22Rv1 (cell line): ENCODE measurements around the gene PLA2G2F.

Source experiments
- ZFX ChIP-seq: fragments of 450-650 bp; IDR thresholded peaks from 2 replicates; pipeline ENCODE4 v1.6.1; 2017; ENCODE audit warnings: antibody characterized with exemption, borderline replicate concordance
- TF ChIP-seq, protein P1 (sequence below): fragments of 450-650 bp; IDR thresholded peaks from 2 replicates; pipeline ENCODE4 v1.5.1; 2017; ENCODE audit warnings: mild to moderate bottlenecking

DNA sequence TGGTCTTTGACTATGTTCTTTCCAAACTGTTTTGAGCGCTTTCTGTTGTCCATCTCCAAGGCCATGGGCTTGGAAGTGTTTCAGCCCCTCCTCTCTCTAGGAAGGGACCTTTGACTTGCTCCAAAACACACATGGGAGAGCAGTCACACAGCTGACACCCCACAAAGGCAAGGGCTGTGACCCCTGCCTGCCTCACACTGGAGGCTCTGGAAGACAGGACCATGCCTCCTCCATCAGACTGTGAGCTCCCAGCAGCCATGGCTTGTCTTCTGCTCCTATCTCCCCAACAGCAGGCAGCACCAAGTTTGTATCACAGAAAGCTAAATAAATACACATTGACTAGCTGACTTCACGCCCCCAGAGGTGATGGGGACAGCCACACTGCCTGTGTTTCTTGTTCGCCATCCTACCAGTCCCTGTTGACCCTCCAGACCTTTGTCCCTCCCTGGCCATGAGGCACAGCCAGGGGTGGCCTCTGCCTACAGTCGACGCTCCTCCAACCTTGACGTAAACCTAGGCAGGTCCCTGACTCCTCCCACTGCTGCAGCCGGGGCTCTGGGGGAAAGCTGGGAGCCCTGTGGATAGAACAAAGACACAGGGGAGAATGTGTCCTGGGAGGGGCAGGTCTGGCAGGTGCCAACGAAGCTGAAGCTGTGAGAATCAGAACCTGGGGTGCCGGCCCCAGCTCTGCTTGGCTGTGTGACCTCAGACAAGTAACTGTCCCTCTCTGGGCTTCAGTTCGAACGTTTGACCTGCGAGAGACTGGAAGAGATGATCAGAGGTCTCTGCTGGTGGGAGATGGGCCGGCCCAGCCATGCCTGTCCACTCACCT lies 4.8 kb downstream of the PLA2G2F start:
- TF ChIP-seq, protein P1, sequence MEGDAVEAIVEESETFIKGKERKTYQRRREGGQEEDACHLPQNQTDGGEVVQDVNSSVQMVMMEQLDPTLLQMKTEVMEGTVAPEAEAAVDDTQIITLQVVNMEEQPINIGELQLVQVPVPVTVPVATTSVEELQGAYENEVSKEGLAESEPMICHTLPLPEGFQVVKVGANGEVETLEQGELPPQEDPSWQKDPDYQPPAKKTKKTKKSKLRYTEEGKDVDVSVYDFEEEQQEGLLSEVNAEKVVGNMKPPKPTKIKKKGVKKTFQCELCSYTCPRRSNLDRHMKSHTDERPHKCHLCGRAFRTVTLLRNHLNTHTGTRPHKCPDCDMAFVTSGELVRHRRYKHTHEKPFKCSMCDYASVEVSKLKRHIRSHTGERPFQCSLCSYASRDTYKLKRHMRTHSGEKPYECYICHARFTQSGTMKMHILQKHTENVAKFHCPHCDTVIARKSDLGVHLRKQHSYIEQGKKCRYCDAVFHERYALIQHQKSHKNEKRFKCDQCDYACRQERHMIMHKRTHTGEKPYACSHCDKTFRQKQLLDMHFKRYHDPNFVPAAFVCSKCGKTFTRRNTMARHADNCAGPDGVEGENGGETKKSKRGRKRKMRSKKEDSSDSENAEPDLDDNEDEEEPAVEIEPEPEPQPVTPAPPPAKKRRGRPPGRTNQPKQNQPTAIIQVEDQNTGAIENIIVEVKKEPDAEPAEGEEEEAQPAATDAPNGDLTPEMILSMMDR: no peak
- no peak for TF ChIP-seq ZFX
